Smooth muscle cell (in vitro differentiated cells): ENCODE measurements around the gene PBX1. TPM values are rescaled to one million over a fixed set of nuclear protein-coding genes. Genes with fewer than 3 reads are reported as not detected.

Experiments
- DNase-seq: peaks from one replicate; lab custom pipeline; 2025; ENCODE audit not compliant: unreplicated experiment; lab: John Stamatoyannopoulos, UW
- H2AFZ ChIP-seq: fragments of 200-600 bp; sonication (generic); 2 replicates; pipeline ENCODE4 v1.6.0; 2016; ENCODE audit warnings: antibody characterized with exemption, low read depth, mild to moderate bottlenecking
- H3F3A ChIP-seq: fragments of 200-600 bp; sonication (generic); 2 replicates; pipeline ENCODE4 v1.6.0; 2017; ENCODE audit warnings: antibody characterized with exemption, low read depth
- H3K27ac ChIP-seq: fragments of 200-600 bp; sonication (generic); 2 replicates; pipeline ENCODE4 v1.5.1; 2016; ENCODE audit warnings: low read depth, mild to moderate bottlenecking
- H3K27me3 ChIP-seq: fragments of 200-600 bp; sonication (generic); 2 replicates; pipeline ENCODE4 v1.6.1; 2016; ENCODE audit warnings: low read depth, mild to moderate bottlenecking
- H3K36me3 ChIP-seq: fragments of 200-600 bp; sonication (generic); 2 replicates; pipeline ENCODE4 v1.5.1; 2016; ENCODE audit warnings: low read depth
- H3K4me1 ChIP-seq: fragments of 200-600 bp; sonication (generic); 2 replicates; pipeline ENCODE4 v1.5.1; 2016; ENCODE audit warnings: low read depth
- H3K4me2 ChIP-seq: fragments of 200-600 bp; sonication (generic); 2 replicates; pipeline ENCODE4 v1.6.0; 2016; ENCODE audit warnings: mild to moderate bottlenecking
- H3K4me3 ChIP-seq: fragments of 200-600 bp; sonication (generic); 2 replicates; pipeline ENCODE4 v1.5.1; 2016; ENCODE audit warnings: mild to moderate bottlenecking
- H3K79me2 ChIP-seq: fragments of 200-600 bp; sonication (generic); 2 replicates; pipeline ENCODE4 v1.6.0; 2016; ENCODE audit warnings: low read depth, mild to moderate bottlenecking
- H3K9ac ChIP-seq: fragments of 200-600 bp; sonication (generic); 2 replicates; pipeline ENCODE4 v1.6.0; 2016; ENCODE audit warnings: low read depth
- H3K9me3 ChIP-seq: fragments of 200-600 bp; sonication (generic); replicated peaks from 2 replicates; pipeline ENCODE4 v1.5.1; 2016; ENCODE audit warnings: low read depth
- H4K20me1 ChIP-seq: fragments of 200-600 bp; sonication (generic); 2 replicates; pipeline ENCODE4 v1.6.0; 2016; ENCODE audit warnings: low read depth
- WGBS: methylation state at CpG from one replicate; pipeline ENCODE4 v1.1.7; 2016; ENCODE audit warnings: low lambda C conversion rate; 5-methylcytosine and 5-hydroxymethylcytosine counted together
- polyA plus RNA-seq: library from polyadenylated mRNA; unstranded; fragments of >200 nt; fragmentation: Nextera tagmentation; extraction: Ambion mirVana; gene quantifications from 2 replicates; pipeline ENCODE4 v1.2.1, GENCODE V29; 2016
- total RNA-seq: library from RNA; depleted of rRNA; stranded (reverse); fragments of >200 nt; gene quantifications from 2 replicates; pipeline ENCODE4 v1.2.3, GENCODE V29; 2014
- TF ChIP-seq, protein P1 (sequence below): fragments of 200-600 bp; sonication (generic); IDR thresholded peaks from 2 replicates; pipeline ENCODE4 v1.5.1; 2017; ENCODE audit warnings: borderline replicate concordance, mild to moderate bottlenecking, antibody characterized with exemption; ENCODE audit not compliant: insufficient read depth, poor library complexity, severe bottlenecking

Gene PBX1
- total and polyA plus RNA-seq, 2 experiments from 2014 or later = 8.1 to 70.8 TPM

DNA sequence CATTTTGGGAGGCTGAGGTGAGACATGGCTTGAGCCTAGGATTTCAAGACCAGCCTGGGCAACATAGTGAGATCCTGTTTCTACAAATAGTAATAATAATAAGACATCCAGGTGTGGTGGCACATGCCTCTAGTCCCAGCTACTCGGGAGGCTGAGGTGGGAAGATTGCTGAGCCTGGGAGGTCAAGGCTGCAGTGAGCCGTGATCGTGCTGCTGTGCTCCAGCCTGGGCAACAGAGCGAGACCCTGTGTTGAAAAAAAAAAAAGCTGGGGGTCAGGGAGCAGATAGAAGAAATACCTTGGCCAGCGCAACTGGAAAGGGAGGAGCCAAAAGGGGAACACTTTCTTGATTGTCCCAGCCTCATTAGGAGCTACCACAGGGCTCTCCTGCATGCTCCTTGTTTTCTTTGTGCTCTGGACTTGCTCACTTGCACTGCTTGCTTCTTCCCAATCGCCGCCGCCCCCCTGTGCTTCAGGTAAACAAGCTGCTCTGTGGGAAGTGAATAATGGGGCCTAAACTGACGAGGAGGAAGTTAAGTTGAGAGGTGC, 31.1 kb downstream of the PBX1 start:
- Histone ChIP-seq H3K4me3 (no peak overlapping the region), H3K27ac (no peak overlapping the region), H2AFZ (no peak overlapping the region), H3K4me2 (no peak overlapping the region), H3K79me2 (peaks cover 62% of the 10 kb centered on the region), H3F3A (peaks cover 2% of the 10 kb centered on the region), H3K36me3 (no peaks in the 10 kb centered on the region), H4K20me1 (peaks cover 4% of the 10 kb centered on the region), H3K9me3 (no peaks in the 10 kb centered on the region), H3K27me3 (no peaks in the 10 kb centered on the region), H3K4me1 (peaks cover 54% of the 10 kb centered on the region), H3K9ac (no peak overlapping the region)
- 72% methylated on average over 9 of the region's 9 CpGs for WGBS
- no peak for DNase-seq
- TF ChIP-seq, protein P1, sequence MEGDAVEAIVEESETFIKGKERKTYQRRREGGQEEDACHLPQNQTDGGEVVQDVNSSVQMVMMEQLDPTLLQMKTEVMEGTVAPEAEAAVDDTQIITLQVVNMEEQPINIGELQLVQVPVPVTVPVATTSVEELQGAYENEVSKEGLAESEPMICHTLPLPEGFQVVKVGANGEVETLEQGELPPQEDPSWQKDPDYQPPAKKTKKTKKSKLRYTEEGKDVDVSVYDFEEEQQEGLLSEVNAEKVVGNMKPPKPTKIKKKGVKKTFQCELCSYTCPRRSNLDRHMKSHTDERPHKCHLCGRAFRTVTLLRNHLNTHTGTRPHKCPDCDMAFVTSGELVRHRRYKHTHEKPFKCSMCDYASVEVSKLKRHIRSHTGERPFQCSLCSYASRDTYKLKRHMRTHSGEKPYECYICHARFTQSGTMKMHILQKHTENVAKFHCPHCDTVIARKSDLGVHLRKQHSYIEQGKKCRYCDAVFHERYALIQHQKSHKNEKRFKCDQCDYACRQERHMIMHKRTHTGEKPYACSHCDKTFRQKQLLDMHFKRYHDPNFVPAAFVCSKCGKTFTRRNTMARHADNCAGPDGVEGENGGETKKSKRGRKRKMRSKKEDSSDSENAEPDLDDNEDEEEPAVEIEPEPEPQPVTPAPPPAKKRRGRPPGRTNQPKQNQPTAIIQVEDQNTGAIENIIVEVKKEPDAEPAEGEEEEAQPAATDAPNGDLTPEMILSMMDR = no peak

DNA sequence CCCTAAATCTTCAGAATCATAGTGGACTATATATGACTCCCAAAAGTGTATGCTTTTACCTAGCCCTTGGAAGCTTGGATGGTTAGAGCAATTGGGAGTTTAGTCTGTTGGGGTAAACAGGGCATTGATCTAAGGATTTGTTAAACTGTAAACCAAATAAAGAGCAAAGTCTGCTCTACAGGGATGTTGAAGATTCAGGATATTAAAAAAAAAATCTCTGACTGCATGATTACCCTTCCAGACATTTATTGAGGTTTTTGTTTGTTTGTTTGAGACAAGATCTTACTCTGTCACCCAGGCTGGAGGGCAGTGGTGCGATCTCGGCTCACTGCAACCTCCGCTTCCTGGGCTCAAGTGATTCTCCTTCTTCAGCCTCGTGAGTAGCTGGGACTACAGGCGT, 31.6 kb downstream of the PBX1 start:
- Histone ChIP-seq H4K20me1 (peaks cover 10% of the 10 kb centered on the region), H3K4me2 (no peak overlapping the region), H3K36me3 (no peaks in the 10 kb centered on the region), H3K79me2 (peaks cover 63% of the 10 kb centered on the region), H3K4me1 (peaks cover 49% of the 10 kb centered on the region), H2AFZ (no peak overlapping the region), H3K27ac (no peak overlapping the region), H3K27me3 (no peaks in the 10 kb centered on the region), H3F3A (peaks cover 2% of the 10 kb centered on the region), H3K9ac (no peak overlapping the region), H3K9me3 (no peaks in the 10 kb centered on the region), H3K4me3 (no peak overlapping the region)
- TF ChIP-seq, protein P1 = no peak
- 68% methylated on average over 5 of the region's 5 CpGs for WGBS
- DNase-seq = no peak

DNA sequence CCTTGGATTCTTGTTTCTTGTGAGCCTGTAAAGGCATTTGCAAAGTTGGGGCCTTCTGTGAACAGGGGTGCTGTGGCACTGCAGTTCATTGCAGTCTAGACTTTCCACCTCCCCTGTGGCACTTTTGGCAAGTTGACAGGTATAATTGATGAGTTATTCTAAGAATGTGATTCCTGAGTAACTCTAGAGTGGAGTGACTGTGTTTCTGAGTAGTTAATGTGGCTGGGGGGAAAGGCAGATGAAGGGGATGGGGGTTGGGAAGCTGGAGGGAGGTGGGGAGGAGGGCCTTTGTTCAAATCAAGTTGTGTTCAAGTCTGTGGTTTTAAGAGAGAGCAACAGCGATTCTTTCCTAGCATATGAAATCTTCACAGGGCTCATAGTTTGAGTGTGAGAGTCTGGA, 32.9 kb downstream of the PBX1 start:
- Histone ChIP-seq H3K27me3 (no peaks in the 10 kb centered on the region), H3K4me3 (no peak overlapping the region), H3K9me3 (no peaks in the 10 kb centered on the region), H3K4me2 (no peak overlapping the region), H3K9ac (no peak overlapping the region), H3K36me3 (no peaks in the 10 kb centered on the region), H4K20me1 (peaks cover 17% of the 10 kb centered on the region), H3K4me1 (peaks cover 49% of the 10 kb centered on the region), H3K27ac (peak overlapping the region; percentile 35), H2AFZ (no peak overlapping the region), H3K79me2 (peaks cover 64% of the 10 kb centered on the region), H3F3A (peaks cover 2% of the 10 kb centered on the region)
- TF ChIP-seq, protein P1 = no peak
- no peak for DNase-seq
- 11% methylated on average over 1 of the region's 1 CpG for WGBS

DNA sequence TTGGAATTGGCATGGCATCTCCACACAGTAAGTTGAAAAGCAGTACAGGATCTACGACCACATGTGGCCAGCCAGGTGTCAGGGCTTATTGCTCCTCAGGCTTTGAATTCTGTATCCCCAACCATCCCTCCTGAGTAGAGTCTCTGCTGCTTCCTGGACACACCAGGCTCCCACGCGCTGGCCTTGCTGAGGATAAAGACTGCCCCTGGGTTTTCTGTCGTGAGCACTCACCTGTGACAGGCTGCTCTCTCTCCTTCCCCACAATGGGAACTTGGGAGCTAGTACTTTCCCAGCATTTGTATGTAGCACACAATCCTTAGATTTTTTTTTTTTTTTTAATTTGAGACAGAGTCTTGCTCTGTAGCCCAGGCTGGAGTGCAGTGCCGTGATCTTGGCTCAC, 33.6 kb downstream of the PBX1 start:
- Histone ChIP-seq H2AFZ (no peak overlapping the region), H3K9ac (no peak overlapping the region), H3K27me3 (no peaks in the 10 kb centered on the region), H3F3A (peaks cover under 1% of the 10 kb centered on the region), H3K79me2 (peaks cover 72% of the 10 kb centered on the region), H3K27ac (peak overlapping the region; percentile 35), H3K36me3 (no peaks in the 10 kb centered on the region), H4K20me1 (peaks cover 17% of the 10 kb centered on the region), H3K4me1 (peaks cover 43% of the 10 kb centered on the region), H3K4me2 (no peak overlapping the region), H3K9me3 (no peaks in the 10 kb centered on the region), H3K4me3 (no peak overlapping the region)
- TF ChIP-seq, protein P1 = no peak
- DNase-seq = no peak
- WGBS = 85% methylated on average over 5 of the region's 5 CpGs
